Measurements from ENCODE around the gene PPP3CA.

The PPP3CA gene

GRCh38 chr4:100984901-100985300 lies 362.4 kb downstream of the PPP3CA start:
- DNase-seq: no peak

GRCh38 chr4:100983426-100983825 lies 363.9 kb downstream of the PPP3CA start:
- DNase-seq: no peak

DNA sequence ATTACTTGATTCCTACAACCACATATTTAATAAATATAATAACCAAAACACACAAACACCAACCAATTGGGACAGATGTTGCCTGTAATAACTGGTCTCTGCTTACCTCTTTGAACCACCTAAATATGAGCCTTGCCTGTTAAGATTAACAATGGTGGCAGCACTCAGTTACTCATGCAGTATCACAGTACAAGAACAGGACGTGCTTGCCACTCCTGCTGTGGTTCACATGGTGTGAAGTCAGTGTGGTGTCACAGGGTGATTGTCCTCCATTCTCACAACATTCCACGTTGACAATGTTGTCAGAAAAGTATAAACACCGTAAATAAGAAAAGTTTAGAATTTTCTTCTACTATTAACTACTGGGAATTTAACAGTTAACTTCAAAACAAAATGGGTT lies 365.0 kb downstream of the PPP3CA start:
- no peak for DNase-seq

GRCh38 chr4:100981447-100982204 lies 365.7 kb downstream of the PPP3CA start:
- no peak for DNase-seq

DNA sequence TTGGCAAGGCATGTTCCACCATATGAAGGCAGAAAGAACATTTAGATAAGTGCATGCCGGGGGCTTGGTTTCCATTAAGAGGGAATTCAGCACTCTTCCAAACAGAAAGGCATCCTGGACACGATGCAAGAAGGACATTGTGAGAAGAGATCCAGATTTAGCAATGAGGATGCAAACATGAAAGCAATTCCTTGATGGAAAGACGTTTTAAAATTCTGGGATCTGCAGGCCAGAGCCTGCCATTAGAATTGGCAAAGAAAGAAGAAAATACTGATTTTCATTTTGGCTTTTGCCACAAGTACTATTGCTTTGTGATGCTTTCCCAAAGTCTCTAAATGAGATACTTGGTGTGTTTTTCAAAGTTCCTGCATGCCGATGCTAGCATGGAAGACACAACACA lies 367.6 kb downstream of the PPP3CA start:
- no peak for DNase-seq

DNA sequence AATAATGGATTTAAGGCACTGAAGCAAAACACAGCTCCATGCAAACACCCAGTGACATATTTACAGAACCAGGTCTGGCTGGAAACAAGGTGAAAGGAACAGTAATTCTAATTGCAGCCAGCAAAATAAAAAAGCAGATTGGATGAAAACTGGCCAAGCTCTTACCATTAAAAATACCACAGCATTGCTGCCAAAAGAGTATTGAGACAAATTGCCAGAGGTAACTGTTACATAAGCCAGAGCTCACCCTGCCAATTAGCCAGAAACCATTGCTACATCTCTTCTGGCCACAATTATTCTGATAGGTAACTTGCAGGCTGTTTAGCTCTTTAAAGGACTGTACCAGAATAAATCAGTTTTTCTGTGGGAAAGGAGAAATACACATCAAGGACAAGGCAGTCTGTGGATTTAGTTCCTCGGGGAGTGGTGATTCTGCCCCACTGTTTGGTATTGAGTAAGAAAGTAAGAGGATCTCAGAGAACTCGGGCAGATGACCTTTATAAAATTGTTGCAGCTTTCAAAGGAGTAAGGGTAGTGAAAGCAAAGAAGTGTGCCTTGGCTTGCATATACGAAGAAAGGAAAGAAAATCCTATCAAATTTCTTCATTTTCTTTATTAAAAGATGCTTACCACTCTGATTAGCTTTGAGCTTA lies 369.5 kb downstream of the PPP3CA start:
- no peak for DNase-seq

DNA sequence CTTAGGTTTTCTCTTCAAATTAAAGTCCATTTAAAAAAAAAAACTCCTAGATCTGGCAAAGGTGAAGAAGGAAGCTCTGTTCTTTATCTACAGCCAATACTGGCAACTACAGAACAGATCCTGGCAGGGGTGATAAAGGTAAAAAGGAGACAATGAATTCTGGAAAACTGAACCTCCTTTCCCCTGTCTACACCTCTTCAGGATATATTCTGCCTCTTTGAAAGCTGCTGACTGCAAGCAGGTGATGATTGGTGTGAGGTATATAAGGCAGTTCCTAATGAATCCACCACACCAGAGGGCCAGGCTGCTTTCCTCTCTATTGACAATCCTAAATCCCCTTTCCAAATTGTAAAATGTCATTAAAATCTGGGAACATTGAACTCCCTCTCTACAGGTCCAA lies 370.1 kb downstream of the PPP3CA start:
- DNase-seq: no peak

Data from DMS153 (cell line).